AG04450 (cell line): ENCODE data around the gene HCN4. TPM values are rescaled to one million over a fixed set of nuclear protein-coding genes. Genes with fewer than 3 reads are reported as not detected.

Experiments
- CTCF ChIA-PET: fragments of 300-600, 350-600 bp; formaldehyde crosslinking; extraction: SDS; loops from one replicate; lab custom pipeline; 2022; ENCODE audit warnings: antibody characterized with exemption, inconsistent platforms; lab: Charles Lee
- POLR2A ChIA-PET: fragments of 350-600 bp; formaldehyde crosslinking; extraction: SDS; loops from one replicate; lab custom pipeline; 2021; ENCODE audit warnings: antibody characterized with exemption, inconsistent platforms; lab: Yijun Ruan, JAX
- DNase-seq: peaks from one replicate; pipeline ENCODE4 v3.0.0-alpha.2; 2011; ENCODE audit warnings: low read depth, low spot score
- H3K27ac ChIP-seq: one replicate; pipeline ENCODE4 v1.5.1; 2012; ENCODE audit warnings: low read depth, low read length, control low read depth
- H3K27me3 ChIP-seq: one replicate; pipeline ENCODE4 v1.6.0; 2012; ENCODE audit warnings: low read length; ENCODE audit not compliant: control insufficient read depth, insufficient read depth
- H3K4me3 ChIP-seq: 2 replicates; pipeline ENCODE4 v1.5.1; 2011; ENCODE audit warnings: mild to moderate bottlenecking, low read depth, low read length, control low read depth
- H3K9me3 ChIP-seq: 2 replicates; pipeline ENCODE4 v1.5.1; 2012; ENCODE audit warnings: low read length; ENCODE audit not compliant: control insufficient read depth, insufficient read depth
- polyA plus RNA-seq: library from polyadenylated mRNA; depleted of rRNA; stranded (reverse); fragments of >200 nt; gene quantifications from 2 replicates; pipeline ENCODE4 v1.2.3, GENCODE V29; 2011
- TF ChIP-seq, protein P1 (sequence below): IDR thresholded peaks from 2 replicates; pipeline ENCODE4 v1.5.1; 2011; ENCODE audit warnings: low read depth, low read length, control low read depth, inconsistent platforms

The HCN4 gene
- polyA plus RNA-seq, 1 experiment, result not detected

DNA sequence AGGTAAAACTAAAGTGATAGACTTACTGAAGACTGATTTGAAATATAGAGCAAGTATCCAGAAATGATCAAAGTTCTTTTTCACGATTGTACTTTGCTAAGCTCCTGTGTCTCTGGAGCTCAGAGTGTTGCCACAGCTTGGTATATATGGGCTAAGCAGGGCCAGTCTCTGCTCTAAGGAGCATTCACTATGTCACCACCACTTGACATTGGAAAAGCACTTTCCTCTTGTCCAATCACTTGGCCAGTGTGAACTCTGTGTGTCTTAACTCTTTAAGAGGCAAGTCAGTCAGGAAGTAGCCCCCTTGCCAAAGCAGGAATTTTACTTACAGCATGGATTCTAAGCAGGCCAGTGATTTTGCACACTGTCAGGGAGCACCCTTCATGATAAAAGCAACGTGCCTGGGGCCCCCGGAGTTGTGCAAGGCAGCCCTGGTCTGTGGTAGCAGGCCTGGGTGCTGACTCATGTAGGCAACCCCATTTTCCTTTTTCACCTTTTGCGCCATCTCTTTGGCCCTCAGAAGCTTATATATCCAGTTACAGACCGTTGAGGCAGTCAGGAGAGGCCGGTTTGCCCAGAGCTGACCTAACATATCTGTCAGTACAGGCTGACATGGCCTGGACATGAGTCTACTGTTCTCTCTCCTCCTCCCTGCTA is 73.0 kb downstream of the HCN4 start:
- H3K4me3 ChIP-seq, result no peak overlapping the region
- H3K27ac ChIP-seq, result no peak overlapping the region
- DNase-seq, result no peak
- no peaks in the 10 kb centered on the region for H3K9me3 ChIP-seq
- no peaks in the 10 kb centered on the region for H3K27me3 ChIP-seq
- TF ChIP-seq, protein P1, sequence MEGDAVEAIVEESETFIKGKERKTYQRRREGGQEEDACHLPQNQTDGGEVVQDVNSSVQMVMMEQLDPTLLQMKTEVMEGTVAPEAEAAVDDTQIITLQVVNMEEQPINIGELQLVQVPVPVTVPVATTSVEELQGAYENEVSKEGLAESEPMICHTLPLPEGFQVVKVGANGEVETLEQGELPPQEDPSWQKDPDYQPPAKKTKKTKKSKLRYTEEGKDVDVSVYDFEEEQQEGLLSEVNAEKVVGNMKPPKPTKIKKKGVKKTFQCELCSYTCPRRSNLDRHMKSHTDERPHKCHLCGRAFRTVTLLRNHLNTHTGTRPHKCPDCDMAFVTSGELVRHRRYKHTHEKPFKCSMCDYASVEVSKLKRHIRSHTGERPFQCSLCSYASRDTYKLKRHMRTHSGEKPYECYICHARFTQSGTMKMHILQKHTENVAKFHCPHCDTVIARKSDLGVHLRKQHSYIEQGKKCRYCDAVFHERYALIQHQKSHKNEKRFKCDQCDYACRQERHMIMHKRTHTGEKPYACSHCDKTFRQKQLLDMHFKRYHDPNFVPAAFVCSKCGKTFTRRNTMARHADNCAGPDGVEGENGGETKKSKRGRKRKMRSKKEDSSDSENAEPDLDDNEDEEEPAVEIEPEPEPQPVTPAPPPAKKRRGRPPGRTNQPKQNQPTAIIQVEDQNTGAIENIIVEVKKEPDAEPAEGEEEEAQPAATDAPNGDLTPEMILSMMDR, result no peak
- POLR2A ChIA-PET, result no interaction called here
- CTCF ChIA-PET, result interaction anchor here (0.9 kb wide), 1 partner anchor 11 kb away, joined by 3 read pairs; no protein-coding TSS in a partner anchor

DNA sequence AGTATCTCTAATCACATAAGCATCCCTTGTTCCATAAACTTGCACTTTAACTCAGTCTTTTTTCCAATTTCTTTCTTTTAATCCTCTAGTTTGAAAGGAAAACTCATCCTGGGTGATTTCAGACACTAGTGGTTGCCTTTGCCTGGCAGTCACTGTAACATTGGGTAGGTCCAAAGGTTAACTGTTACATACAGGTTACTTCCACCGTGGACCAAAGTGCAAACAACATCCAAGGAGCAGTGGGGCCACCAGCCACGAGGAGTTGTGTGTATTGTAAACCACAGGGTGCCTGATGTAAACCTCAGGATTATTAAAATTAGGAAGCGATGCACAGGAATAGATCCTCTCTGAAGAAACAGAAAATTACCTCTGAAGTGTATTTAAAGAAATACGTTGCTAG is 75.0 kb downstream of the HCN4 start:
- TF ChIP-seq, protein P1, result no peak
- H3K9me3 ChIP-seq, result no peaks in the 10 kb centered on the region
- no peaks in the 10 kb centered on the region for H3K27me3 ChIP-seq
- no peak for DNase-seq
- ChIA-PET POLR2A (no interaction called here), CTCF (no interaction called here)
- H3K27ac ChIP-seq, result no peak overlapping the region
- no peak overlapping the region for H3K4me3 ChIP-seq

DNA sequence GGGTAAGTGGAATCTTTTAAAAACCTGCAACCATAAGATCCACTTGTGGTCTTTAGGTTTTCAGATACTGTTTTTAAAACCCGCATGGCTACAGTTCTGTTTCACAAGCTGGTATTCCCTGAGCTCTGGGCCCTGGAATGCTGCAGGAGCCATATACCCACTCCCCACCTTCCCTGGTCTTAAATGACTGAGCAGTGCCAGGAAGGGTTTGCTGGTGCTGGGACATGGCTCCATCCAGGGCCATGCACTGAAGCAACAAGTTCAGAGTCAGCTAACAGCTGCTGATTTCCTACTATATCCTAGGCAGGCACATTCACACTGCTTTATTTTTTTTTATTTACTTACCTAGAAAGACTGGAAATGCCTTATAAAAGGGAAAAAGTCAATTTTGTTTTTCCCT is 77.3 kb downstream of the HCN4 start:
- Histone ChIP-seq H3K27ac (no peak overlapping the region), H3K27me3 (no peaks in the 10 kb centered on the region), H3K9me3 (no peaks in the 10 kb centered on the region), H3K4me3 (no peak overlapping the region)
- ChIA-PET CTCF (no interaction called here), POLR2A (no interaction called here)
- no peak for DNase-seq
- TF ChIP-seq, protein P1, result no peak

DNA sequence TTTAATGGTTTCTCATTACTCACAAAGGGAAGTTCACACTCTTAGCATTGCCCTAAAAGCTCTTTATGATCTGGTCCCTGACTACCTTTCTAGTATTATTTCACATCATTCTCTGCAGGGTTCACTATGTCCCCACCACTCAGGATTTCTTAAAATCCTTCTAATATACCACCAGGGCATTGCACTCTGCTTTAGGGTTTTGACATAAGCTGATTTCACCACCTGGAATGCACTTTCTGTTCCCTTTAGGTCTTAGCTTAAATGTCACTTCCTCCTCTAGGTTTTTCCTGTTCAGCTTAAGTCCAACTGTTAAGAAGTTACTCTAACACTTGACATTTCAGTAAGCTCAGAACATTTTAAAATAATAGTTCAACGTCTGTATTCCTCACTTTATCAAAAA is 81.7 kb downstream of the HCN4 start:
- ChIA-PET POLR2A (no interaction called here), CTCF (interaction anchor here (0.6 to 1.7 kb wide), 8 partner anchors 11 to 1025 kb away, joined by 3 to 5 read pairs (median 4); no protein-coding TSS in a partner anchor)
- no peak overlapping the region for H3K4me3 ChIP-seq
- H3K27ac ChIP-seq, result no peak overlapping the region
- TF ChIP-seq, protein P1, result no peak
- DNase-seq, result no peak
- peaks cover 3% of the 10 kb centered on the region for H3K27me3 ChIP-seq
- H3K9me3 ChIP-seq, result no peaks in the 10 kb centered on the region

DNA sequence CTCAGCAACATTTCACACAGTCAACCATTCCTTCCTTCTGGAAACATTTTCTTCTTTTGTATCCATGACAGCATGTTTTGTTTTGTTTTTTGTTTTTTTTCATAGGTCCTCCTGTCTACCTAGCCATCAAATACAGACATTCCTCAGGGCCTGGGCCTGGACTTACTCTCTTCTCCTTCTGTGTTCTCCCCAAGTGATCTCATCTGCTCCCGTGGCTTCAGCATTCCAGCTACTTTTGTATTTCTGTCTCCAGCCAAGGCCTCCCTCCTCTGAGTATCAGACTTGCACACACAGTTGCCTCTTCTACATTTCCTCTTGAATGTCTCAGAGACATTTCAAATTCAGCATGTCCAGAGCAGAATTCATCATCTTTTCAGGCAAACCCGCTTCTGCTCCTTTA is 82.4 kb downstream of the HCN4 start:
- TF ChIP-seq, protein P1, result no peak
- CTCF ChIA-PET, result interaction anchor here (1.0 to 1.7 kb wide), 5 partner anchors 12 to 414 kb away, joined by 4 to 6 read pairs (median 5); no protein-coding TSS in a partner anchor

More for the DNA sequence above, 82.4 kb downstream of the HCN4 start:
- POLR2A ChIA-PET, result no interaction called here
- H3K4me3 ChIP-seq, result no peak overlapping the region
- no peak overlapping the region for H3K27ac ChIP-seq
- peaks cover 3% of the 10 kb centered on the region for H3K27me3 ChIP-seq
- H3K9me3 ChIP-seq, result no peaks in the 10 kb centered on the region
- no peak for DNase-seq
